ENCODE results near the gene FHL2.

FHL2 gene

DNA sequence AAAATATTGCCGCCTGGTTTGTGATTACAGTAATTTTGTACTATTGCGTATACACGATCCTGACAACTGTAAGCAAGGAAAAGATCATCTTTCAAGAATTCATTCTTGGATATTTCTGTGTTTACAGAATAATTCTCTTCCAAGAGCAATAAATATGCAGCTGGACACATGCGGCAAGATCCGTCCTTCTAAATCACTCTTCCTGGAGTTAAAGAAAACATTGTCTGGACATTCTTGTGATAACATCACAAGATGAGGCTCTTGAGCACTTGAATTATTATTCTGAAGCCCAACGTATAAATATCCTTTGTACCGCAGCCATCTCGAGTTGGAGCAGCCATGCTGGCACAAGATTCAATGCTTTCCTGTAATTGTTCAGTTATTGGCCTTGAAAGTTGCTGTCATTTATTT, 9.9 kb downstream of the FHL2 start:
- in situ Hi-C loops (cut with MboI; ENCODE audit: low sequenced_read_pairs, unreplicated experiment): loop anchor here (10.0 to 25.0 kb wide), 2 partner anchors 116 to 323 kb away; no protein-coding TSS in a partner anchor
- TF ChIP-seq, protein P1, sequence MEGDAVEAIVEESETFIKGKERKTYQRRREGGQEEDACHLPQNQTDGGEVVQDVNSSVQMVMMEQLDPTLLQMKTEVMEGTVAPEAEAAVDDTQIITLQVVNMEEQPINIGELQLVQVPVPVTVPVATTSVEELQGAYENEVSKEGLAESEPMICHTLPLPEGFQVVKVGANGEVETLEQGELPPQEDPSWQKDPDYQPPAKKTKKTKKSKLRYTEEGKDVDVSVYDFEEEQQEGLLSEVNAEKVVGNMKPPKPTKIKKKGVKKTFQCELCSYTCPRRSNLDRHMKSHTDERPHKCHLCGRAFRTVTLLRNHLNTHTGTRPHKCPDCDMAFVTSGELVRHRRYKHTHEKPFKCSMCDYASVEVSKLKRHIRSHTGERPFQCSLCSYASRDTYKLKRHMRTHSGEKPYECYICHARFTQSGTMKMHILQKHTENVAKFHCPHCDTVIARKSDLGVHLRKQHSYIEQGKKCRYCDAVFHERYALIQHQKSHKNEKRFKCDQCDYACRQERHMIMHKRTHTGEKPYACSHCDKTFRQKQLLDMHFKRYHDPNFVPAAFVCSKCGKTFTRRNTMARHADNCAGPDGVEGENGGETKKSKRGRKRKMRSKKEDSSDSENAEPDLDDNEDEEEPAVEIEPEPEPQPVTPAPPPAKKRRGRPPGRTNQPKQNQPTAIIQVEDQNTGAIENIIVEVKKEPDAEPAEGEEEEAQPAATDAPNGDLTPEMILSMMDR (IDR thresholded peaks at IDR 0.05; ENCODE audit: borderline replicate concordance, control extremely low read depth, extremely low read depth, insufficient read depth, missing control alignments): no peak
- no peak for DNase-seq (ENCODE audit: low spot score)

DNA sequence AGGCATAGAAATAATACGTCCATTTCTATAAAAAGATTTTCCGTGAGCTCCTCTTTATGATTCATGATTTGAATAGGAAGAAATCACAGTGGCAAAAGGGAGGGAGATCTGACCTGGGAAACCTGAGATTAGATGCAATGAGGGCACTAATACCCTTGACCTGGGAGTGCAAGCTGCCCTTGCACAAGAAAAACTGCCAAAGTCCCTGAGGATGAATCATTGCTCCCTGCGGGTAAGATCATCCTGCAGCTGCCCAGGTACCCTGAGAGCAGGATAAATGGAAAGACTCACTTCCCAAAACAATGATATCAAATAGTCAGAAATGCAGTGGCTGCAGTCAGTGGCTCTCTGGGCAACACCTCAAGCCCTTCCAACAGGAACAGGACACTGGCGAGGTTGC, 11.6 kb downstream of the FHL2 start:
- TF ChIP-seq, protein P1 (IDR thresholded peaks at IDR 0.05; ENCODE audit: borderline replicate concordance, control extremely low read depth, extremely low read depth, insufficient read depth, missing control alignments): no peak
- DNase-seq (ENCODE audit: low spot score): no peak
- in situ Hi-C loops (cut with MboI; ENCODE audit: low sequenced_read_pairs, unreplicated experiment): loop anchor here (10.0 to 25.0 kb wide), 2 partner anchors 118 to 325 kb away; no protein-coding TSS in a partner anchor

DNA sequence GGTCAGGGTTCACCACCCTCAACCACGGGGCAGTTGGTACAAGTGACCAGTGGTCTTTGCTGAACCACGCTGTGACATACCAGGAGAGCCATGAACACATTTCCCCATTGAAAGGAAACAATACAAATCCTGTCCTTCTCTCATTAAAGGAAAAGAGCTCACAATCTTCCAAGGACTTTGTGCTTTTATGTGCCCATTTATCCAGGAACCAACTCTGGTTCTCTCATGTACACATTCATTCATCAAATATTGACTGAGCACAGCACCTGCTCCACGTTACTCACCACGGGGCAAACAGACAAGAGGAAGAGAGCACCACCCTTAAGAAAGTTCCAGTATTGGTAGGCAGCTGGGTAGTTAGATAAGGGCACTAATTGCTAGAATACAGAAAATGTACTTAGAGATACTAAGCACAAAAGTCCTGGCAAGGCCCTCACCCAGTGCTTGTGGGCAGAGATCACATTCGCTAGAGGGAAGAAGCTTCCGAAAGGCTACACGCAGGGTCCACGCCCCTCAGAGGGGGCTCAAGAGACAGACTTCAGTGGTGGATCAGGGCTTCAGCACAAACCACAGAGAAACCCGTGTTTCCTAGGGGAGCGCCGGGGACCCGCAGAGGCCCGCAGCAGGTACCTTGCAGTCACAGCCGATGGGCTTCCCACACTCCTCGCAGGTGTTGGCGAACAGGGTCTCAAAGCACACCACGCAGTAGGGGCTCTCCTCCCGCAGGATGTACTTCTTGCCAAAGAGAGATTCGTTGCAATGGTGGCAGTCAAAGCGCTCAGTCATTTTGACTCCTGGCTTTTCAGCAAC, 12.9 kb downstream of the FHL2 start:
- DNase-seq (ENCODE audit: low spot score): no peak
- in situ Hi-C loops (cut with MboI; ENCODE audit: low sequenced_read_pairs, unreplicated experiment): loop anchor here (10.0 to 25.0 kb wide), 2 partner anchors 119 to 326 kb away; no protein-coding TSS in a partner anchor
- TF ChIP-seq, protein P1 (IDR thresholded peaks at IDR 0.05; ENCODE audit: borderline replicate concordance, control extremely low read depth, extremely low read depth, insufficient read depth, missing control alignments): no peak

DNA sequence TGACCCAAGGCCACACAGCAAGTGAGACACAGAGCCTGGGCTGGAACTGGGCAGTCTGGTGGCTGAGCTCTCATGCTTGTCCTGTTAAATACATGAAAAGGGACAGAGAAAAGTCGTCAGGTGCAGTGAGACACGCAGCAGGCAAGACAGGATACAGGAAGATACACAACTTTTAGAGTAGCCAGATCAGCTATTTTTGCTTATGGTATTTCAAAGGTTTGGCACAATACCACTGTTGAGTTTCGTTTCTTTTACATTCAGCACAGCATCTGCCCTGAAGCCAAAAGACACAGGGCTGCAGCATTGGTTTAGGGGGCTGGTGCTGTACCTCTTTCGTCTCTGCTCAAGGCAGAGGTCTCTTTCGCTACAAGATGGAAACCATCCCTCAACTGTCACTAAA, 14.0 kb downstream of the FHL2 start:
- DNase-seq (ENCODE audit: low spot score): no peak
- in situ Hi-C loops (cut with MboI; ENCODE audit: low sequenced_read_pairs, unreplicated experiment): loop anchor here (10.0 to 25.0 kb wide), 2 partner anchors 120 to 327 kb away; no protein-coding TSS in a partner anchor
- TF ChIP-seq, protein P1 (IDR thresholded peaks at IDR 0.05; ENCODE audit: borderline replicate concordance, control extremely low read depth, extremely low read depth, insufficient read depth, missing control alignments): no peak

DNA sequence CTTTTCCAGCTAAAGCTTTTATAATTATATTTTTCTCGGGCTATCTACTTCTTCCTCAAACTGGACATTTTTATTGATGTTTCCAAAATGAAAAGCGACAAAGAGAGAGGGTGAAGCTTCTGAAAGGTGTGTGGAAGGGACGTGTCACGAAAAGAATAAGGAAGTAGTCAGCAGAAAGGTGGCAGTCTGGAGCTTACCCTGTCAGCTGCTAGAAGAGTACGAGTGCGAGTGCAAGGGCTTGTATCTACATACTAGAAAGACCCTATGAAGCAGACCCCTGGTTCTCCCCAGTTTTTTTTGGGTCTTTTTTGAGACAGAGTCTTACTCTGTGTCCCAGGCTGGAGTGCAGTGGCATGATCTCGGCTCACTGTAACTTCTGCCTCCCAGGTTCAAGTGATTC, 14.6 kb downstream of the FHL2 start:
- TF ChIP-seq, protein P1 (IDR thresholded peaks at IDR 0.05; ENCODE audit: borderline replicate concordance, control extremely low read depth, extremely low read depth, insufficient read depth, missing control alignments): no peak
- no peak for DNase-seq (ENCODE audit: low spot score)
- in situ Hi-C loops (cut with MboI; ENCODE audit: low sequenced_read_pairs, unreplicated experiment): loop anchor here (10.0 to 25.0 kb wide), 2 partner anchors 121 to 328 kb away; no protein-coding TSS in a partner anchor

DNA sequence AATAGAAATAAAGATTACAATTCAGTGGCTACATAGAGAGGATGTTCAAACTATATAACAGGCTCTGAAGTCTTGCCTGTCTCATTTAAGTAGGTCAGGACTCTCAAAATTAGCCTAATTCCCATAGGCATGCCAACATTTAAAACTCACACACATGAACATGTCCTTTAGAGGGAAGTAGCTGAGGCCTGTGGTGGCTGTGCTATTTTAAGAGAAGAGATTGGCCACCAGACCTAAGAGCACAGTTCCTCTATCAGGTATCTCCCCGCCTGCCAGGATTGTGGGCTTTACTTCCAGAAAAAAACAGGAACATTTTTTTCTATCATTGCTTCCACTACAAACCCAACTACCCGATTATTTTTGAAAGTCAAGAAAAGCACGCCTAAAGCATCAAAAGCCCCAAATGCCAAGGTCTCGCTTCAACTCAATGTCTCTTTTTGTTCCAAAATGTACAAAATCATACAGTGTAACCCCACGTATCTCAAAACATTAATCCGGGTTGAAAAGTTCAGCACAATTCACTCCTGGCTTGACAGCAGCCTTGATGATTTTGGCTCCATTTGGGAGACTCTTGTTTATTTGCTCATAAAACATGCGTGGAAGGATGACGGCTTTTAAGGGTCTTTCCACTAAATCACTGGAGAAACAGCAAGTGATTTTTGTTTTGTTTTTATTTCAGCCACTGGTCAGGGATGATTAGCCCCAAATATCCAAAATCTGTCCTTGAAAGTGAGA, 15.3 kb downstream of the FHL2 start:
- no peak for DNase-seq (ENCODE audit: low spot score)
- TF ChIP-seq, protein P1 (IDR thresholded peaks at IDR 0.05; ENCODE audit: borderline replicate concordance, control extremely low read depth, extremely low read depth, insufficient read depth, missing control alignments): no peak
- in situ Hi-C loops (cut with MboI; ENCODE audit: low sequenced_read_pairs, unreplicated experiment): loop anchor here (10.0 to 25.0 kb wide), 2 partner anchors 121 to 329 kb away; no protein-coding TSS in a partner anchor
